Effector CD4-positive, alpha-beta T cell (primary cell): ENCODE measurements around the gene LRRC36.
"Not testable (repeated sequence)": the region's sequence is repeated elsewhere in the genome, so short reads cannot be mapped to it uniquely, and the experiment has no call there.

Experiments used
- DNase-seq: peaks from one replicate; pipeline ENCODE4 v3.0.0-alpha.2; 2020

The LRRC36 gene

GRCh38 chr16:67349172-67349571 lies 22.6 kb downstream of the LRRC36 start:
- DNase-seq = no peak

- DNase-seq = no peak
These were observed 23.7 kb downstream of the LRRC36 start for GRCh38 chr16:67350324-67350723.

GRCh38 chr16:67352463-67352862 lies 25.8 kb downstream of the LRRC36 start:
- DNase-seq = not testable (repeated sequence)

GRCh38 chr16:67356396-67356795 lies 29.8 kb downstream of the LRRC36 start:
- DNase-seq = no peak

- no peak for DNase-seq
These were observed 30.9 kb downstream of the LRRC36 start for GRCh38 chr16:67357561-67357960.

- DNase-seq = not testable (repeated sequence)
These were observed 33.1 kb downstream of the LRRC36 start for GRCh38 chr16:67359540-67360269.

GRCh38 chr16:67361038-67361437 lies 34.4 kb downstream of the LRRC36 start:
- DNase-seq = no peak

GRCh38 chr16:67364600-67365235 lies 38.1 kb downstream of the LRRC36 start:
- DNase-seq = no peak

- DNase-seq = no peak
These were observed 44.0 kb downstream of the LRRC36 start for GRCh38 chr16:67370661-67371060.

GRCh38 chr16:67372664-67373063 lies 46.0 kb downstream of the LRRC36 start:
- DNase-seq = no peak

- DNase-seq = not testable (repeated sequence)
These were observed 49.4 kb downstream of the LRRC36 start for GRCh38 chr16:67376012-67376411.

GRCh38 chr16:67378642-67379041 lies 52.0 kb downstream of the LRRC36 start:
- no peak for DNase-seq

- no peak for DNase-seq
These were observed 56.7 kb downstream of the LRRC36 start for GRCh38 chr16:67383284-67383683.

- DNase-seq = no peak
These were observed 58.3 kb downstream of the LRRC36 start for GRCh38 chr16:67384778-67385510.

GRCh38 chr16:67386861-67387455 lies 60.3 kb downstream of the LRRC36 start:
- no peak for DNase-seq

- no peak for DNase-seq
These were observed 61.0 kb downstream of the LRRC36 start for GRCh38 chr16:67387479-67388079.

GRCh38 chr16:67388191-67388590 lies 61.6 kb downstream of the LRRC36 start:
- DNase-seq = no peak

GRCh38 chr16:67388591-67388990 lies 62.0 kb downstream of the LRRC36 start:
- DNase-seq = no peak

- no peak for DNase-seq
These were observed 63.5 kb downstream of the LRRC36 start for GRCh38 chr16:67389911-67390815.

GRCh38 chr16:67390816-67391423 lies 64.3 kb downstream of the LRRC36 start:
- no peak for DNase-seq
